HepG2 (cell line): ENCODE measurements around the gene VPS52. TPM values are rescaled to one million over a fixed set of nuclear protein-coding genes. Genes with fewer than 3 reads are reported as not detected.
A peak's percentile ranks its signal among the peaks of the same experiment; 100 is the strongest.

ENCODE experiments used
- CENPT ChIP-seq: sonication (generic); formaldehyde crosslinking; IDR thresholded peaks from 2 replicates; pipeline ENCODE4 v1.8.0; 2022; ENCODE audit warnings: low read depth, mild to moderate bottlenecking, moderate library complexity, missing genetic modification reagents
- DDIT3 ChIP-seq: sonication (generic); formaldehyde crosslinking; IDR thresholded peaks from 2 replicates; pipeline ENCODE4 v1.4.0; 2020; ENCODE audit warnings: mild to moderate bottlenecking, missing genetic modification reagents
- FOXJ3 ChIP-seq: sonication (generic); formaldehyde crosslinking; IDR thresholded peaks from 2 replicates; pipeline ENCODE4 v1.4.0; 2020; ENCODE audit warnings: missing genetic modification reagents, mild to moderate bottlenecking, borderline replicate concordance
- IRF2 ChIP-seq: IDR thresholded peaks from 2 replicates; pipeline ENCODE4 v1.6.1; 2018; ENCODE audit warnings: missing genetic modification reagents, missing compliant biosample characterization
- KMT2B ChIP-seq: IDR thresholded peaks from 2 replicates; pipeline ENCODE4 v1.6.1; 2016; ENCODE audit warnings: missing genetic modification reagents, missing compliant biosample characterization
- LBX2 ChIP-seq: sonication (generic); formaldehyde crosslinking; IDR thresholded peaks from 2 replicates; pipeline ENCODE4 v1.5.0; 2020; ENCODE audit warnings: missing genetic modification reagents, mild to moderate bottlenecking, borderline replicate concordance
- NFE2L2 ChIP-seq: fragments of 150-350 bp; IDR thresholded peaks from 2 replicates; pipeline ENCODE4 v1.6.1; 2014; ENCODE audit warnings: low read length
- NR1H2 ChIP-seq: sonication (generic); formaldehyde crosslinking; IDR thresholded peaks from 2 replicates; pipeline ENCODE4 v1.8.1; 2022; ENCODE audit warnings: low read depth, missing genetic modification reagents, borderline replicate concordance
- PHF21A ChIP-seq: sonication (generic); formaldehyde crosslinking; IDR thresholded peaks from 2 replicates; pipeline ENCODE4 v1.5.0; 2020; ENCODE audit warnings: mild to moderate bottlenecking, missing genetic modification reagents
- PRDM4 ChIP-seq: sonication (generic); formaldehyde crosslinking; IDR thresholded peaks from 2 replicates; pipeline ENCODE4 v1.9.0; 2021; ENCODE audit warnings: missing genetic modification reagents, borderline replicate concordance
- PRMT3 ChIP-seq: sonication (generic); formaldehyde crosslinking; IDR thresholded peaks from 2 replicates; pipeline ENCODE4 v1.8.1; 2022; ENCODE audit warnings: low read depth, mild to moderate bottlenecking, moderate library complexity, missing genetic modification reagents, borderline replicate concordance
- RAD51 ChIP-seq: fragments of 450-650 bp; IDR thresholded peaks from 2 replicates; pipeline ENCODE4 v1.6.1; 2016; ENCODE audit warnings: borderline replicate concordance
- SPEN ChIP-seq: sonication (generic); formaldehyde crosslinking; IDR thresholded peaks from 2 replicates; pipeline ENCODE4 v1.5.1; 2020; ENCODE audit warnings: low read depth, mild to moderate bottlenecking, missing genetic modification reagents
- TBL1XR1 ChIP-seq: fragments of 150-350 bp; IDR thresholded peaks from 2 replicates; pipeline ENCODE4 v1.6.1; 2014; ENCODE audit warnings: borderline replicate concordance, low read length; ENCODE audit not compliant: partially characterized antibody
- ZBTB43 ChIP-seq: sonication (generic); formaldehyde crosslinking; conservative IDR thresholded peaks from 2 replicates; pipeline ENCODE4 v1.4.0; 2020; ENCODE audit warnings: missing genetic modification reagents
- ZFP36 ChIP-seq: fragments of 150-350 bp; IDR thresholded peaks from 2 replicates; pipeline ENCODE4 v1.6.1; 2018; ENCODE audit warnings: borderline replicate concordance, low read length, low read depth; ENCODE audit not compliant: partially characterized antibody
- ZNF12 ChIP-seq: sonication (generic); formaldehyde crosslinking; IDR thresholded peaks from 2 replicates; pipeline ENCODE4 v1.5.0; 2020; ENCODE audit warnings: missing genetic modification reagents
- ZNF274 ChIP-seq: sonication (generic); formaldehyde crosslinking; IDR thresholded peaks from 2 replicates; pipeline ENCODE4 v1.5.1; 2020; ENCODE audit warnings: mild to moderate bottlenecking, missing genetic modification reagents
- ZNF615 ChIP-seq: sonication (generic); formaldehyde crosslinking; IDR thresholded peaks from 2 replicates; pipeline ENCODE4 v1.5.0; 2020; ENCODE audit warnings: mild to moderate bottlenecking, missing genetic modification reagents, borderline replicate concordance
- ZNF720 ChIP-seq: sonication (generic); formaldehyde crosslinking; IDR thresholded peaks from 2 replicates; pipeline ENCODE4 v1.4.0; 2020; ENCODE audit warnings: missing genetic modification reagents
- ZSCAN29 ChIP-seq: sonication (generic); formaldehyde crosslinking; conservative IDR thresholded peaks from 2 replicates; pipeline ENCODE4 v1.4.0; 2020; ENCODE audit warnings: mild to moderate bottlenecking, missing genetic modification reagents
- ZSCAN5A ChIP-seq: sonication (generic); formaldehyde crosslinking; IDR thresholded peaks from 2 replicates; pipeline ENCODE4 v1.8.0; 2022; ENCODE audit warnings: mild to moderate bottlenecking, missing genetic modification reagents, borderline replicate concordance
- polyA plus RNA-seq, 8 experiments: library from polyadenylated mRNA; depleted of rRNA in 3 of 8; stranded (reverse) in 7 of 8; unstranded in 1 of 8; fragments of >200 nt; fragmentation: Illumina TruSeq in 4 of 8; extraction: Trizol in 4 of 8; gene quantifications; 2 replicates each; pipeline versions ENCODE4 v1.2.1 to v1.2.3, GENCODE V29; 2011 to 2016; ENCODE audit warnings: low read depth in 4 of 8, missing spikeins in 1 of 8, mixed read lengths in 1 of 8; ENCODE audit not compliant: insufficient read depth in 1 of 8
- total RNA-seq, 5 experiments: library from RNA; depleted of rRNA; stranded (reverse); fragments of >200 nt; fragmentation: Illumina TruSeq; extraction: Trizol; gene quantifications; 2 replicates each; pipeline ENCODE4 v1.2.3, GENCODE V29; 2016; ENCODE audit warnings: low read depth in 1 of 5

Gene VPS52
- total and polyA plus RNA-seq, 2 of the 13 experiments (the other 11 are each of a cell fraction or from before 2014, with no cell fraction given): 48.9 to 85.5 TPM

GRCh38 chr6:33271468-33272274 is at the start of gene VPS52, which contains the start of gene RPS18 (continued):
- TF ChIP-seq PRDM4 (CRISPR knock-in tag) (no peak; the same call in 1 of the 2 replicates), PRMT3 (CRISPR knock-in tag) (no peak), ZNF12 (CRISPR knock-in tag) (peak; percentile 81), ZFP36 (no peak), ZNF615 (CRISPR knock-in tag) (peak; percentile 43; the same call in 1 of the 2 replicates), ZSCAN5A (CRISPR knock-in tag) (peak; percentile 85), FOXJ3 (peak; percentile 57), SPEN (peak; percentile 99), CENPT (CRISPR knock-in tag) (no peak; the same call in 1 of the 2 replicates), PHF21A (CRISPR knock-in tag) (peak; percentile 93), NR1H2 (peak; percentile 80; the same call in 1 of the 2 replicates), ZNF720 (CRISPR knock-in tag) (no peak), NFE2L2 (no peak), ZBTB43 (CRISPR knock-in tag) (peak; percentile 33; the same call in 1 of the 2 replicates), TBL1XR1 (peak; percentile 82), RAD51 (no peak), DDIT3 (CRISPR knock-in tag) (peak; percentile 83; the same call in 1 of the 2 replicates), ZSCAN29 (CRISPR knock-in tag) (peak; percentile 74; the same call in 1 of the 2 replicates), IRF2 (CRISPR knock-in tag) (peak; percentile 94), KMT2B (CRISPR knock-in tag) (peak; percentile 82), LBX2 (CRISPR knock-in tag) (no peak; the same call in 1 of the 2 replicates), ZNF274 (CRISPR knock-in tag) (peak; percentile 93)
